Central memory CD4-positive, alpha-beta T cell (primary cell): ENCODE results near the gene PTRHD1.
"Not testable (repeated sequence)": the region's sequence is repeated elsewhere in the genome, so short reads cannot be mapped to it uniquely, and the experiment has no call there.

Source experiments
- DNase-seq: peaks from one replicate; pipeline ENCODE4 v3.0.0; 2022

Gene PTRHD1

GRCh38 chr2:24805811-24806660 is 12.8 kb upstream of the PTRHD1 start:
- not testable (repeated sequence) for DNase-seq

GRCh38 chr2:24800487-24800886 is 7.3 kb upstream of the PTRHD1 start:
- not testable (repeated sequence) for DNase-seq

- DNase-seq: no peak
Observed at GRCh38 chr2:24797644-24798043, 4.5 kb upstream of the PTRHD1 start.

- DNase-seq: no peak
Observed at GRCh38 chr2:24793761-24794435, 707 bp upstream of the PTRHD1 start.

GRCh38 chr2:24792542-24792873 is 683 bp downstream of the PTRHD1 start:
- no peak for DNase-seq

- DNase-seq: no peak
Observed at GRCh38 chr2:24791452-24791851, 1.7 kb downstream of the PTRHD1 start.

GRCh38 chr2:24788816-24789215 is 4.4 kb downstream of the PTRHD1 start:
- DNase-seq: no peak

GRCh38 chr2:24787532-24787931 is 5.7 kb downstream of the PTRHD1 start:
- DNase-seq: no peak

- DNase-seq: no peak
Observed at GRCh38 chr2:24785671-24786321, 7.4 kb downstream of the PTRHD1 start.

GRCh38 chr2:24783641-24784040 is 9.6 kb downstream of the PTRHD1 start:
- no peak for DNase-seq

GRCh38 chr2:24779116-24779515 is 14.1 kb downstream of the PTRHD1 start:
- no peak for DNase-seq

GRCh38 chr2:24774373-24774772 is 18.8 kb downstream of the PTRHD1 start:
- no peak for DNase-seq

GRCh38 chr2:24771764-24772586 is 21.2 kb downstream of the PTRHD1 start:
- no peak for DNase-seq

- no peak for DNase-seq
Observed at GRCh38 chr2:24771061-24771460, 22.1 kb downstream of the PTRHD1 start.

GRCh38 chr2:24768601-24769000 is 24.6 kb downstream of the PTRHD1 start:
- no peak for DNase-seq

GRCh38 chr2:24768013-24768412 is 25.2 kb downstream of the PTRHD1 start:
- no peak for DNase-seq

- DNase-seq: no peak
Observed at GRCh38 chr2:24766609-24767008, 26.6 kb downstream of the PTRHD1 start.

- no peak for DNase-seq
Observed at GRCh38 chr2:24763843-24764242, 29.3 kb downstream of the PTRHD1 start.

- no peak for DNase-seq
Observed at GRCh38 chr2:24762518-24762917, 30.7 kb downstream of the PTRHD1 start.

- no peak for DNase-seq
Observed at GRCh38 chr2:24761866-24762265, 31.3 kb downstream of the PTRHD1 start.

GRCh38 chr2:24756789-24757188 is 36.4 kb downstream of the PTRHD1 start:
- no peak for DNase-seq

- no peak for DNase-seq
Observed at GRCh38 chr2:24754985-24755705, 38.0 kb downstream of the PTRHD1 start.
